Heart right ventricle (tissue), 16 donors: ENCODE measurements around the gene MACROD2. TPM values are rescaled to one million over a fixed set of nuclear protein-coding genes. Genes with fewer than 3 reads are reported as not detected.

ENCODE experiments used
- ATAC-seq, 8 donors: fragments of 200-7000 bp; cut with Tn5 transposase; one replicate each; pipeline ENCODE4 v1.9.1; 2020; ENCODE audit warnings: mild to moderate bottlenecking in 8 of 8, moderate library complexity in 8 of 8, moderate number of reproducible peaks in 1 of 8
- DNase-seq, 2 donors: peaks; one replicate each; pipeline ENCODE4 v3.0.0-alpha.2; 2020
- H3K27ac ChIP-seq, 10 donors: fragments of 200-600 bp; sonication (generic) in 2 of 10; one replicate each; pipeline versions ENCODE4 v1.5.0 to v1.8.0; 2020 to 2022; ENCODE audit warnings: mild to moderate bottlenecking in 3 of 10
- H3K27me3 ChIP-seq, 7 donors: fragments of 200-600 bp; one replicate each; pipeline ENCODE4 v1.8.0; 2021 to 2022; ENCODE audit warnings: mild to moderate bottlenecking in 2 of 7
- H3K36me3 ChIP-seq, 9 donors: fragments of 200-600 bp; sonication (generic) in 1 of 9; one replicate each; pipeline versions ENCODE4 v1.5.0 to v1.8.0; 2020 to 2022; ENCODE audit warnings: mild to moderate bottlenecking in 2 of 9
- H3K4me1 ChIP-seq, 9 donors: fragments of 200-600 bp; sonication (generic) in 1 of 9; one replicate each; pipeline versions ENCODE4 v1.5.0 to v1.8.0; 2020 to 2022; ENCODE audit warnings: mild to moderate bottlenecking in 4 of 9
- H3K4me3 ChIP-seq, 10 donors: fragments of 200-600 bp; sonication (generic) in 2 of 10; one replicate each; pipeline versions ENCODE4 v1.5.0 to v1.8.0; 2020 to 2022; ENCODE audit warnings: mild to moderate bottlenecking in 7 of 10, moderate library complexity in 2 of 10
- H3K9me3 ChIP-seq, 11 donors: fragments of 200-600 bp in 10 of 11; sonication (generic) in 2 of 11; one replicate each; pipeline versions ENCODE4 v1.5.0 to v1.8.0; 2013 to 2022; ENCODE audit warnings: mild to moderate bottlenecking in 2 of 11, control low read depth in 1 of 11, moderate library complexity in 1 of 11
- CTCF ChIP-seq, 9 donors: fragments of 200-600 bp; sonication (generic) in 2 of 9; IDR thresholded peaks; one replicate each; pipeline versions ENCODE4 v1.5.0 to v1.8.0; 2021 to 2022; ENCODE audit warnings: antibody characterized with exemption in 9 of 9, mild to moderate bottlenecking in 5 of 9, moderate library complexity in 1 of 9
- WGBS, 2 donors: extraction: QIAGEN DNeasy Blood & Tissue Kit; methylation state at CpG; one replicate each; pipeline ENCODE4 v1.1.7; 2013; ENCODE audit warnings: inconsistent platforms in 1 of 2; 5-methylcytosine and 5-hydroxymethylcytosine counted together
- intact Hi-C, 10 donors: fragments of 100-400 bp; cut with DNase I; formaldehyde crosslinking; loops; one replicate each; pipeline versions ENCODE4 v1.11.1 to v1.14.2; 2022
- polyA plus RNA-seq, 2 donors: library from polyadenylated mRNA; stranded (reverse); fragments of 200-250 nt; gene quantifications; one replicate each; pipeline ENCODE4 v1.2.3, GENCODE V29; 2013
- total RNA-seq, 10 donors: library from RNA; stranded (reverse); fragmentation: NEBNext Ultra II Directional in 3 of 10; extraction: Animal tissue kit (Norgen Biotek cat#: 25700) in 3 of 10; gene quantifications; one replicate each; pipeline versions ENCODE4 v1.2.1 to v1.2.4, GENCODE V29; 2021 to 2023
- donor health status: Arrhythmogenic right ventricular cardiomyopathy.
- donor health status: ischemic (EF 13 %, LVEDD 7.1; RV severe dilation, severe dysfunction).
- donor health status: healthy with polysubstance abuse.
- donor health status: DM: no; HTN: yes; CAD: no.
- donor health status: DM: no; HTN: no; CAD: no.
- donor health status: ischemic (EF 25% LVEDD 6.9; RV normal size, moderate dysfunction).
- donor health status: ischemic (EF 25% LVEDD 5.7; RV mildly dilated, moderate dysfunction).
- donor health status: healthy.
- donor health status: DM: yes; HTN: yes; CAD: no.
- donor health status: Ischemic cardiomyopathy.
- donor health status: ischemic (EF 35%, LVEDD 5.7; RV mildly dilated, moderate dysfunction).
- donor health status: nonischemic (EF 11% LVEDD 7.7; RV severe dilation, severe dysfunction).
- donor health status: DM: yes; HTN: yes; CAD: no.
- donor health status: PGD.
- donor health status: ischemic (EF 29% LVEDD 5.4; RV normal size, mild dysfunction).
- donor health status: nonischemic (EF 23%, LVEDD 6.1; RV moderate dilation, normal function).

MACROD2 gene
- total and polyA plus RNA-seq, 12 donors, result 0.28 to 6.4 (median 4.1) TPM

GRCh38 chr20:14445902-14446301, 450.6 kb downstream of the MACROD2 start:
- no peak overlapping the region for H3K4me3 ChIP-seq
- intact Hi-C loops, result no loop called here
- no peak for TF ChIP-seq CTCF (IDR thresholded peaks at IDR 0.05)
- no peaks in the 10 kb centered on the region for H3K36me3 ChIP-seq
- ATAC-seq, result no peak
- no peak overlapping the region for H3K27ac ChIP-seq
- peaks cover 0 to 5% (median 0%) of the 10 kb centered on the region in 11 donors for H3K9me3 ChIP-seq
- H3K4me1 ChIP-seq, result no peaks in the 10 kb centered on the region
- no peaks in the 10 kb centered on the region for H3K27me3 ChIP-seq
- no peak for DNase-seq

GRCh38 chr20:14446446-14446845, 451.1 kb downstream of the MACROD2 start:
- no peaks in the 10 kb centered on the region for H3K36me3 ChIP-seq
- no peak for TF ChIP-seq CTCF (IDR thresholded peaks at IDR 0.05)
- H3K4me3 ChIP-seq, result no peak overlapping the region
- no peak overlapping the region for H3K27ac ChIP-seq
- no peaks in the 10 kb centered on the region for H3K4me1 ChIP-seq
- no peak for DNase-seq
- no peak for ATAC-seq
- intact Hi-C loops, result no loop called here
- H3K27me3 ChIP-seq, result no peaks in the 10 kb centered on the region
- no peaks in the 10 kb centered on the region for H3K9me3 ChIP-seq

- Histone ChIP-seq H3K27me3 (no peaks in the 10 kb centered on the region), H3K4me3 (no peak overlapping the region), H3K4me1 (no peaks in the 10 kb centered on the region), H3K9me3 (no peaks in the 10 kb centered on the region), H3K36me3 (no peaks in the 10 kb centered on the region), H3K27ac (no peak overlapping the region)
- ATAC-seq (no peak), DNase-seq (no peak)
- TF ChIP-seq CTCF (IDR thresholded peaks at IDR 0.05), result no peak
- intact Hi-C loops, result no loop called here
- 72 to 83% methylated on average over 1 of the region's 1 CpG for WGBS, 2 donors
Observed at GRCh38 chr20:14449323-14449722, 454.0 kb downstream of the MACROD2 start.

GRCh38 chr20:14450256-14450655, 454.9 kb downstream of the MACROD2 start:
- Histone ChIP-seq H3K4me3 (no peak overlapping the region), H3K4me1 (no peaks in the 10 kb centered on the region), H3K27ac (no peak overlapping the region), H3K9me3 (no peaks in the 10 kb centered on the region), H3K36me3 (no peaks in the 10 kb centered on the region), H3K27me3 (no peaks in the 10 kb centered on the region)
- 70 to 82% methylated on average over 2 of the region's 2 CpGs for WGBS, 2 donors
- TF ChIP-seq CTCF (IDR thresholded peaks at IDR 0.05), result no peak
- DNase-seq (no peak), ATAC-seq (no peak)
- intact Hi-C loops, result no loop called here

GRCh38 chr20:14451458-14451857, 456.1 kb downstream of the MACROD2 start:
- Histone ChIP-seq H3K4me3 (no peak overlapping the region), H3K27ac (no peak overlapping the region), H3K9me3 (no peaks in the 10 kb centered on the region), H3K27me3 (no peaks in the 10 kb centered on the region), H3K36me3 (no peaks in the 10 kb centered on the region), H3K4me1 (no peaks in the 10 kb centered on the region)
- TF ChIP-seq CTCF (IDR thresholded peaks at IDR 0.05), result no peak
- intact Hi-C loops, result no loop called here
- no peak for ATAC-seq
- DNase-seq, result no peak
- WGBS, 2 donors, result 89 to 93% methylated on average over 4 of the region's 4 CpGs
